ENCODE data around the gene FOXC1.

DNA sequence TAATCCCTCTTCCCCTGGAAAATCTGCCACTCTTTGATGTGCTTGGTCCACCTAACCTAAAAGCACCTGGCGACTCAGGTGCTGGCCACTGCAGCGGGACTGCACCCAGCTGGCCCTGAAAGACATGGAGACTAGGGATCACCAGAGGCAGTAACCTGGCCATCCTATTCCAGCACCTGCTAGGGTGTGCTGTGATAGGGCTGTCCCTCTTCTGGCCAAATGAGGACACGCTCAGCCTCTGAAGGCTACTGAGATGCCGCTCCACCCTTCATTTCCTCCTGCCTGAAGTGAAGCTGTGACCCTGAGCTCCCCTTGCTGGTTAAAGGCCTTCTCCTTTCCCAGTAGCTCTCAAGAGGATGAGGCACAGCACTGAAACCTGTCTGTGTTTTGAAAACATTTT is 24.4 kb downstream of the FOXC1 start:
- TF ChIP-seq, protein P1, sequence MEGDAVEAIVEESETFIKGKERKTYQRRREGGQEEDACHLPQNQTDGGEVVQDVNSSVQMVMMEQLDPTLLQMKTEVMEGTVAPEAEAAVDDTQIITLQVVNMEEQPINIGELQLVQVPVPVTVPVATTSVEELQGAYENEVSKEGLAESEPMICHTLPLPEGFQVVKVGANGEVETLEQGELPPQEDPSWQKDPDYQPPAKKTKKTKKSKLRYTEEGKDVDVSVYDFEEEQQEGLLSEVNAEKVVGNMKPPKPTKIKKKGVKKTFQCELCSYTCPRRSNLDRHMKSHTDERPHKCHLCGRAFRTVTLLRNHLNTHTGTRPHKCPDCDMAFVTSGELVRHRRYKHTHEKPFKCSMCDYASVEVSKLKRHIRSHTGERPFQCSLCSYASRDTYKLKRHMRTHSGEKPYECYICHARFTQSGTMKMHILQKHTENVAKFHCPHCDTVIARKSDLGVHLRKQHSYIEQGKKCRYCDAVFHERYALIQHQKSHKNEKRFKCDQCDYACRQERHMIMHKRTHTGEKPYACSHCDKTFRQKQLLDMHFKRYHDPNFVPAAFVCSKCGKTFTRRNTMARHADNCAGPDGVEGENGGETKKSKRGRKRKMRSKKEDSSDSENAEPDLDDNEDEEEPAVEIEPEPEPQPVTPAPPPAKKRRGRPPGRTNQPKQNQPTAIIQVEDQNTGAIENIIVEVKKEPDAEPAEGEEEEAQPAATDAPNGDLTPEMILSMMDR (IDR thresholded peaks at IDR 0.05; ENCODE audit: low read depth, low read length, poor library complexity, severe bottlenecking): no peak
- no peak for TF ChIP-seq EZH2phosphoT487 (IDR thresholded peaks at IDR 0.05; ENCODE audit: borderline replicate concordance, low read length)
